K562 (cell line): ENCODE measurements around the gene CISTR. TPM values are rescaled to one million over a fixed set of nuclear protein-coding genes. Genes with fewer than 3 reads are reported as not detected.

ENCODE experiments used
- ATAC-seq: fragments of 200-7000 bp; cut with Tn5 transposase; 3 replicates; pipeline ENCODE4 v1.9.1; 2020; ENCODE audit warnings: moderate library complexity
- BruUV-seq: library from RNA; stranded (reverse); fragments of 400-500 nt; replicated peaks from 2 replicates; lab custom pipeline; 2021; lab: Mats Ljungman, UMichigan
- CTCF ChIA-PET: fragments of 300-600 bp; formaldehyde crosslinking; extraction: SDS; loops from one replicate; lab custom pipeline; 2021; ENCODE audit warnings: low intra/inter-chr PET ratio; lab: Yijun Ruan, JAX
- POLR2A ChIA-PET: fragments of 300-600, 350-650 bp; sonication (Branson Sonifier 250); formaldehyde crosslinking; extraction: SDS; loops from one replicate; lab custom pipeline; 2021; ENCODE audit warnings: antibody characterized with exemption, inconsistent platforms; lab: Yijun Ruan, JAX
- DNase-seq, 4 experiments: peaks; one replicate each; pipeline versions ENCODE4 v3.0.0 to v3.0.0-alpha.2; 2011 to 2018; ENCODE audit warnings: low spot score in 3 of 4, mixed read lengths in 3 of 4; ENCODE audit errors: extremely low read depth in 1 of 4
- FAIRE-seq: peaks from 2 replicates; lab custom pipeline; 2011; peaks lifted over from hg19 to GRCh38; lab: Jason Lieb, UNC
- H2AFZ ChIP-seq: 2 replicates; pipeline ENCODE4 v1.6.0; 2011; ENCODE audit warnings: low read depth, low read length, control low read depth, inconsistent platforms
- H3K27ac ChIP-seq: fragments of 200-600 bp; 3 replicates; pipeline ENCODE4 v1.8.0; 2011; ENCODE audit warnings: low read depth, mild to moderate bottlenecking, control low read depth, inconsistent platforms, low read length, moderate library complexity, mixed read lengths; ENCODE audit errors: extremely low read depth
- H3K27me3 ChIP-seq, 2 experiments: fragments of 300-600 bp in 1 of 2; 2 replicates in 1 of 2; 3 replicates in 1 of 2; pipeline versions ENCODE4 v1.6.0 to v1.8.0; 2011; ENCODE audit warnings: inconsistent platforms in 2 of 2, low read length in 2 of 2, mild to moderate bottlenecking in 1 of 2, mixed read lengths in 1 of 2, moderate library complexity in 1 of 2; ENCODE audit not compliant: control insufficient read depth in 2 of 2, insufficient read depth in 2 of 2
- H3K36me3 ChIP-seq: fragments of 300-600 bp; 3 replicates; pipeline ENCODE4 v1.8.0; 2011; ENCODE audit warnings: mild to moderate bottlenecking, low read length, inconsistent platforms; ENCODE audit not compliant: control insufficient read depth, insufficient read depth
- H3K4me1 ChIP-seq, 2 experiments: fragments of 200-600 bp in 1 of 2; replicated peaks in 1 of 2; 2 replicates in 1 of 2; 3 replicates in 1 of 2; pipeline versions ENCODE4 v1.5.1 to v1.8.0; 2011; ENCODE audit warnings: inconsistent platforms in 2 of 2, low read length in 2 of 2, mild to moderate bottlenecking in 1 of 2, mixed read lengths in 1 of 2, moderate library complexity in 1 of 2; ENCODE audit not compliant: control insufficient read depth in 2 of 2, insufficient read depth in 2 of 2
- H3K4me2 ChIP-seq: 2 replicates; pipeline ENCODE4 v1.6.1; 2011; ENCODE audit warnings: low read length, control low read depth, inconsistent platforms, mixed read lengths; ENCODE audit not compliant: insufficient read depth
- H3K4me3 ChIP-seq: fragments of 200-600 bp; sonication (generic), shearing (Covaris generic); 2 replicates; pipeline ENCODE4 v1.5.1; 2016; ENCODE audit warnings: control low read depth, inconsistent platforms
- H3K79me2 ChIP-seq: fragments of 200-600 bp; 3 replicates; pipeline ENCODE4 v1.8.0; 2011; ENCODE audit warnings: low read length, inconsistent platforms; ENCODE audit not compliant: control insufficient read depth, insufficient read depth
- H3K9ac ChIP-seq, 2 experiments: 2 replicates each; pipeline versions ENCODE4 v1.6.0 to v1.6.1; 2011; ENCODE audit warnings: low read depth in 2 of 2, low read length in 2 of 2, control low read depth in 1 of 2, inconsistent platforms in 1 of 2, mild to moderate bottlenecking in 1 of 2, mixed read lengths in 1 of 2; ENCODE audit not compliant: insufficient read depth in 1 of 2
- H3K9me1 ChIP-seq: one replicate; pipeline ENCODE4 v1.6.0; 2011; ENCODE audit warnings: inconsistent platforms, mild to moderate bottlenecking, low read length, moderate library complexity; ENCODE audit not compliant: control insufficient read depth, insufficient read depth
- H3K9me3 ChIP-seq: replicated peaks from 2 replicates; pipeline ENCODE4 v1.5.1; 2011; ENCODE audit warnings: low read depth, low read length, inconsistent platforms; ENCODE audit not compliant: control insufficient read depth, insufficient read depth
- H4K20me1 ChIP-seq: replicated peaks from 2 replicates; pipeline ENCODE4 v1.6.1; 2011; ENCODE audit warnings: low read length, inconsistent platforms, mixed read lengths; ENCODE audit not compliant: control insufficient read depth, insufficient read depth
- BACH1 ChIP-seq: fragments of 200-800 bp; sonication (Bioruptor generic); IDR thresholded peaks from 2 replicates; pipeline ENCODE4 v1.6.1; 2016; ENCODE audit warnings: missing genetic modification characterization, missing compliant biosample characterization
- BDP1 ChIP-seq: IDR thresholded peaks from 3 replicates; pipeline ENCODE4 v1.6.1; 2011; ENCODE audit not compliant: insufficient read length, insufficient read depth
- HDAC8 ChIP-seq: fragments of 450-650 bp; IDR thresholded peaks from 2 replicates; pipeline ENCODE4 v1.6.1; 2016; ENCODE audit warnings: mild to moderate bottlenecking, missing genetic modification characterization, moderate library complexity, missing compliant biosample characterization
- MCM2 ChIP-seq: fragments of 450-650 bp; IDR thresholded peaks from 2 replicates; pipeline ENCODE4 v1.6.1; 2017; ENCODE audit warnings: low read depth, mild to moderate bottlenecking
- MTA2 ChIP-seq: fragments of 450-650 bp; IDR thresholded peaks from 2 replicates; pipeline ENCODE4 v1.6.1; 2016; ENCODE audit warnings: low read depth
- NELFE ChIP-seq: IDR thresholded peaks from 2 replicates; pipeline ENCODE4 v1.6.1; 2011; ENCODE audit warnings: mild to moderate bottlenecking; ENCODE audit not compliant: insufficient read depth, insufficient read length
- NUFIP1 ChIP-seq: fragments of 450-650 bp; IDR thresholded peaks from 2 replicates; pipeline ENCODE4 v1.6.1; 2018; ENCODE audit not compliant: partially characterized antibody
- POLR2AphosphoS2 ChIP-seq: IDR thresholded peaks from 2 replicates; pipeline ENCODE4 v1.6.1; 2012; ENCODE audit warnings: low read length, improper control_type of control experiment
- RBFOX2 ChIP-seq: fragments of 200-400 bp; formaldehyde crosslinking; IDR thresholded peaks from 2 replicates; pipeline ENCODE4 v1.6.1; 2017; ENCODE audit warnings: low read depth, mild to moderate bottlenecking, low read length, moderate library complexity
- SMAD3 ChIP-seq: fragments of 450-650 bp; formaldehyde crosslinking; conservative IDR thresholded peaks from 2 replicates; pipeline ENCODE4 v1.4.0; 2020; ENCODE audit warnings: mild to moderate bottlenecking
- SREBF1 ChIP-seq: fragments of 150-350 bp; IDR thresholded peaks from 2 replicates; pipeline ENCODE4 v1.6.1; 2014; ENCODE audit warnings: antibody characterized with exemption, low read depth, low read length, borderline replicate concordance
- SREBF2 ChIP-seq: sonication (generic); formaldehyde crosslinking; IDR thresholded peaks from 2 replicates; pipeline ENCODE4 v1.4.0; 2020; ENCODE audit warnings: mild to moderate bottlenecking, missing genetic modification reagents
- ZMIZ1 ChIP-seq, 2 experiments: fragments of 150-350 bp in 1 of 2; IDR thresholded peaks; 2 replicates each; pipeline ENCODE4 v1.6.1; 2012 to 2016; ENCODE audit warnings: low read depth in 2 of 2, low read length in 2 of 2, mild to moderate bottlenecking in 1 of 2, moderate library complexity in 1 of 2
- ZNF518B ChIP-seq: fragments of 250-450 bp; sonication (Bioruptor Pico); IDR thresholded peaks from 2 replicates; pipeline ENCODE4 v1.5.0; 2021; ENCODE audit warnings: mild to moderate bottlenecking, moderate library complexity
- ZNF583 ChIP-seq: fragments of 250-450 bp; sonication (Bioruptor Pico); IDR thresholded peaks from 2 replicates; pipeline ENCODE4 v1.4.0; 2020
- WGBS: fragments of 100-300 bp; shearing (Covaris generic); methylation state at CpG from one replicate; pipeline ENCODE4 v1.1.6; 2016; ENCODE audit warnings: low coverage, mixed read lengths; ENCODE audit not compliant: insufficient coverage; ENCODE audit errors: missing lambda C conversion rate; 5-methylcytosine and 5-hydroxymethylcytosine counted together
- in situ Hi-C: fragments of 300-500 bp; cut with MboI; formaldehyde crosslinking; loops from 4 replicates; pipeline ENCODE4 v1.15.0; 2018; ENCODE audit warnings: inconsistent platforms, mixed read lengths
- intact Hi-C: fragments of 100-400 bp; cut with micrococcal nuclease; formaldehyde crosslinking; loops from 2 replicates; pipeline ENCODE4 v1.14.2; 2022
- polyA plus RNA-seq, 8 experiments: library from polyadenylated mRNA; depleted of rRNA in 4 of 8; stranded (reverse) in 5 of 8; unstranded in 3 of 8; fragments of >200 nt; fragmentation: Nextera tagmentation in 2 of 8; fragmentation: Illumina TruSeq in 1 of 8; extraction: Ambion mirVana in 2 of 8; extraction: Trizol in 1 of 8; gene quantifications; 2 replicates each; pipeline versions ENCODE4 v1.2.1 to v1.2.3, GENCODE V29; 2011 to 2014; ENCODE audit warnings: inconsistent platforms in 1 of 8, missing spikeins in 1 of 8
- total RNA-seq, 7 experiments: library from RNA; depleted of rRNA in 6 of 7; stranded (reverse); fragments of >200 nt in 6 of 7; fragmentation: Illumina TruSeq in 2 of 7; extraction: Trizol in 2 of 7; gene quantifications; 2 replicates each; pipeline versions ENCODE4 v1.2.1 to v1.2.3, GENCODE V29; 2011 to 2021; ENCODE audit warnings: low replicate concordance in 1 of 7
- TF ChIP-seq, protein P1 (sequence below): fragments of 250-450 bp; sonication (Bioruptor Pico); IDR thresholded peaks from 2 replicates; pipeline ENCODE4 v1.9.0; 2021; ENCODE audit warnings: mild to moderate bottlenecking
- TF ChIP-seq, protein P2 (sequence below): sonication (generic); formaldehyde crosslinking; IDR thresholded peaks from 2 replicates; pipeline ENCODE4 v1.8.0; 2022; ENCODE audit warnings: mild to moderate bottlenecking, missing genetic modification reagents

CISTR gene
- total and polyA plus RNA-seq, 9 of the 15 experiments (the other 6 are each of a cell fraction or from before 2014, with no cell fraction given), result not detected

GRCh38 chr12:53786411-53786810, 34.6 kb upstream of the CISTR start:
- H3K9me1 ChIP-seq, result no peaks in the 10 kb centered on the region
- no peaks in the 10 kb centered on the region for H4K20me1 ChIP-seq
- no peak for FAIRE-seq
- H3K4me1 ChIP-seq, result no peaks in the 10 kb centered on the region
- ChIA-PET CTCF (no interaction called here), POLR2A (no interaction called here)
- H2AFZ ChIP-seq, result no peak overlapping the region
- H3K79me2 ChIP-seq, result no peaks in the 10 kb centered on the region
- WGBS, result 0% methylated on average over 7 of the region's 7 CpGs
- DNase-seq, result no peak
- H3K27ac ChIP-seq, result no peak overlapping the region
- H3K4me3 ChIP-seq, result no peak overlapping the region
- peaks cover 2 to 11% of the 10 kb centered on the region in 2 experiments; a peak in 1 of 5 replicates for H3K27me3 ChIP-seq
- intact Hi-C loops (no loop called here), in situ Hi-C loops (no loop called here)
- no peak for ATAC-seq
- no peaks in the 10 kb centered on the region for H3K36me3 ChIP-seq
- H3K9me3 ChIP-seq, result no peaks in the 10 kb centered on the region
- H3K9ac ChIP-seq, result no peak overlapping the region
- H3K4me2 ChIP-seq, result no peak overlapping the region
- no TSS peak for BruUV-seq
- TF ChIP-seq ZNF583 (CRISPR knock-in tag) (no peak), BACH1 (tag) (no peak), ZMIZ1 (IDR thresholded peaks at IDR 0.05; ENCODE audit: low read depth in 2 of 2, low read length in 2 of 2) (no peak), NELFE (no peak), SREBF1 (no peak), NUFIP1 (no peak), ZNF518B (CRISPR knock-in tag) (no peak), BDP1 (no peak), SMAD3 (CRISPR knock-in tag) (no peak), MCM2 (no peak), HDAC8 (tag) (no peak), MTA2 (no peak), POLR2AphosphoS2 (no peak), RBFOX2 (no peak), SREBF2 (CRISPR knock-in tag) (no peak)
- TF ChIP-seq, protein P1, sequence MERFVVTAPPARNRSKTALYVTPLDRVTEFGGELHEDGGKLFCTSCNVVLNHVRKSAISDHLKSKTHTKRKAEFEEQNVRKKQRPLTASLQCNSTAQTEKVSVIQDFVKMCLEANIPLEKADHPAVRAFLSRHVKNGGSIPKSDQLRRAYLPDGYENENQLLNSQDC (CRISPR knock-in tag), result no peak
- TF ChIP-seq, protein P2, sequence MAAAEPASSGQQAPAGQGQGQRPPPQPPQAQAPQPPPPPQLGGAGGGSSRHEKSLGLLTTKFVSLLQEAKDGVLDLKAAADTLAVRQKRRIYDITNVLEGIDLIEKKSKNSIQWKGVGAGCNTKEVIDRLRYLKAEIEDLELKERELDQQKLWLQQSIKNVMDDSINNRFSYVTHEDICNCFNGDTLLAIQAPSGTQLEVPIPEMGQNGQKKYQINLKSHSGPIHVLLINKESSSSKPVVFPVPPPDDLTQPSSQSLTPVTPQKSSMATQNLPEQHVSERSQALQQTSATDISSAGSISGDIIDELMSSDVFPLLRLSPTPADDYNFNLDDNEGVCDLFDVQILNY, result no peak
